Measurements from ENCODE around the gene COLEC12. TPM values are rescaled to one million over a fixed set of nuclear protein-coding genes. Genes with fewer than 3 reads are reported as not detected.

COLEC12 gene
- total RNA-seq, 2 donors from 2014 or later, result 1.9 to 4.7 TPM

DNA sequence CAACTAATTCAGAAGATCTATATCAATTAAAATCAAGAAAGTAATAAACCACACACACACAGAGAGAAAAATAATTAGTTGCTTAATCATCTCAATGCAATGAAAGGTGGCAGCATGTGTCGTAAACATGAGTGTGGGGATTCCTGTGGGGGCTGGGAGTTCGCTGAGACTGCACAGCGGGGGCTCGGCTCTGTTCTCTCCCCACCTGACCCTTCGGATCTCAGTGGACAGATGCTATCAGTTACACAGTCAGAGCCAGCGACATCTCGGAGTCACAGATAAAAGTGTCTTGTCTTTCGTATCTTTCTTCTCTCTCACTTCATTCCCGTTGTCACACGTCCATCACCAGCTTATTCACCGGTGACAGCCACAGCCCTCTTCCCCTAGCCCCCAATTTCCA lies 37.1 kb downstream of the COLEC12 start:
- H3K4me1 ChIP-seq, result no peaks in the 10 kb centered on the region
- no peak overlapping the region for H3K4me3 ChIP-seq
- H3K9ac ChIP-seq (ENCODE audit: low read depth in 2 of 2, low read length in 2 of 2), result no peak overlapping the region
- H3K36me3 ChIP-seq, result no peaks in the 10 kb centered on the region
- DNase-seq, result no peak
- H3K9me3 ChIP-seq, result no peaks in the 10 kb centered on the region
- TF ChIP-seq, protein P1, sequence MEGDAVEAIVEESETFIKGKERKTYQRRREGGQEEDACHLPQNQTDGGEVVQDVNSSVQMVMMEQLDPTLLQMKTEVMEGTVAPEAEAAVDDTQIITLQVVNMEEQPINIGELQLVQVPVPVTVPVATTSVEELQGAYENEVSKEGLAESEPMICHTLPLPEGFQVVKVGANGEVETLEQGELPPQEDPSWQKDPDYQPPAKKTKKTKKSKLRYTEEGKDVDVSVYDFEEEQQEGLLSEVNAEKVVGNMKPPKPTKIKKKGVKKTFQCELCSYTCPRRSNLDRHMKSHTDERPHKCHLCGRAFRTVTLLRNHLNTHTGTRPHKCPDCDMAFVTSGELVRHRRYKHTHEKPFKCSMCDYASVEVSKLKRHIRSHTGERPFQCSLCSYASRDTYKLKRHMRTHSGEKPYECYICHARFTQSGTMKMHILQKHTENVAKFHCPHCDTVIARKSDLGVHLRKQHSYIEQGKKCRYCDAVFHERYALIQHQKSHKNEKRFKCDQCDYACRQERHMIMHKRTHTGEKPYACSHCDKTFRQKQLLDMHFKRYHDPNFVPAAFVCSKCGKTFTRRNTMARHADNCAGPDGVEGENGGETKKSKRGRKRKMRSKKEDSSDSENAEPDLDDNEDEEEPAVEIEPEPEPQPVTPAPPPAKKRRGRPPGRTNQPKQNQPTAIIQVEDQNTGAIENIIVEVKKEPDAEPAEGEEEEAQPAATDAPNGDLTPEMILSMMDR (IDR thresholded peaks at IDR 0.05), result no peak
- H3K27ac ChIP-seq, result no peak overlapping the region
- H3K27me3 ChIP-seq, result no peaks in the 10 kb centered on the region
- intact Hi-C loops (cut with DNase I), result no loop called here

DNA sequence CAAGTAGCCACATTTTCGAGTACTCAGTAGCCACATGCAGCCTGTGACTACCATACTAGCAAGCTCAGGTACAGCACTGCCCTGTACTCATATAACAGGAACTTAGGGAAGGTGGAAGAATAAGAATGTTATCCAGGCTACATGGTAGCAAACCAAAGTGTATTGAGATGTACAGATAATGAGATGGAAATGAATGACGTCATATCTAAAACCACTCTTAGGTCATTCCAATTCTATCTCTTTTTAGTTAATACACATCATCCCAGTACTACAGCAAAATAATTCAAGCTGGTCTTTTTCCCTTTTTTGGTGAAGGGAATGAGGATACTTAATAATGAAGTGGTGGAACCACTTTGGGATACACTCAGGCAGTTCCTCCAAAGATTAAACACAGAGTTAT lies 38.7 kb downstream of the COLEC12 start:
- DNase-seq, result no peak
- TF ChIP-seq, protein P1 (IDR thresholded peaks at IDR 0.05), result no peak
- intact Hi-C loops (cut with DNase I), result no loop called here

DNA sequence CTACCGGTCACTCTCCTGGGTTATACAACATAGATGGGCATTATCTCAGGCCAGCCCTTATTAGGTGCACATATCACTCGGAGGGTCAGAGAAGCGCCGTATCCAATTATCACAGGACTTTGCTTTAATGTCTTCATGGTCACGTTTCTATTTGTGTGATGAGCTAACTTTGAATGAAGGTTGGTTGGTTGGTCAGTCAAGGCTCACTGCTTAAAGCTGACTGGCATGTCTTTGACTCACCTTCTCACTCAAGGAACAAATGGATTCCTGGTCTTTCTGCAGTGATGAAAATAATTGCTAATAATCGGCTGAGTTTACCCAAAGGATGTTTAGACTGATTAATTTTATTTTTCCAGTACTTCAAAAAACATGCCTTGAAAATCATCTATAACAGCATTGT lies 39.7 kb downstream of the COLEC12 start:
- Histone ChIP-seq H3K4me3 (no peak overlapping the region), H3K27ac (no peak overlapping the region), H3K9me3 (no peaks in the 10 kb centered on the region), H3K9ac (ENCODE audit: low read depth in 2 of 2, low read length in 2 of 2) (no peak overlapping the region), H3K27me3 (no peaks in the 10 kb centered on the region), H3K4me1 (no peaks in the 10 kb centered on the region), H3K36me3 (no peaks in the 10 kb centered on the region)
- intact Hi-C loops (cut with DNase I), result no loop called here
- TF ChIP-seq, protein P1 (IDR thresholded peaks at IDR 0.05), result no peak
- no peak for DNase-seq

More for the DNA sequence above, 38.7 kb downstream of the COLEC12 start:
- H3K9me3 ChIP-seq, result no peaks in the 10 kb centered on the region
- H3K27ac ChIP-seq, result no peak overlapping the region
- H3K4me3 ChIP-seq, result no peak overlapping the region
- H3K27me3 ChIP-seq, result no peaks in the 10 kb centered on the region
- H3K9ac ChIP-seq (ENCODE audit: low read depth in 2 of 2, low read length in 2 of 2), result no peak overlapping the region
- no peaks in the 10 kb centered on the region for H3K4me1 ChIP-seq
- H3K36me3 ChIP-seq, result no peaks in the 10 kb centered on the region

DNA sequence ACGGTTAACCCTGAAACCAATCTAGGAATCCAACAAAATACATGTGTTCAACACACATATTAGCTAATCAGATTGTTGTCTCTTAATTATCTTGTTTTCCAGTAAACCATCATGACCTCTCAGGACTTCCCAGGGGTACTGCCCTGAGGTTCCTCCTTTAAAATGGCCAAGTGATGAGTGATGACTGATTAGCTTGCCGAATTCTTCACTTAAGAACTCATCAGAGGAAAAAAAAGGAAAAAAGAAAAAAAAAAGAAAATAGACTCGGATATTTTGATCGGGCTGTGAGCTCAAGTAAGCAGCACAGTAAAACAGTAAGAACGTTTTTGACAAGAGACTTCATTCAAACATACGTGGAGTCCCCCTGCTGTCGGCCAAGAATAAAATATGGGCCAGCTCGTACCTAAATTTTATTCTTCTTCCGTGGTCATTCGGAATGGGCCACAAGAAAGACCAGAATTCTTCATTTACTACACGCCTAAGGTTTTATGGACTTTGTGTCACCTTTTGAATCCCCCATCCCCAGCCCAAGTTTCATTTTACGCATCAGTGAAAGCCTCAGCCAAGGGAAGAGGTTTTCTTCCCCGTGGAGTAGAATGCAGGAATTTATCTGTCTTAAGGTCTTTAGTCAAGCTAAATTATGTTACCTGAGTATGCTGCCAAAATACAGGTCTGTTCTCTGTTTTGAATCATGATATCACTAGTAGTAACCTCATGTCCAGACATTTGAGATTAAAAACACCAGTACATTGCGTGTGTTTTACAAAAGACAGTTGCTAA lies 40.5 kb downstream of the COLEC12 start:
- TF ChIP-seq, protein P1 (IDR thresholded peaks at IDR 0.05), result no peak
- no peak overlapping the region for H3K27ac ChIP-seq
- no peak for DNase-seq
- no peak overlapping the region for H3K4me3 ChIP-seq
- intact Hi-C loops (cut with DNase I), result no loop called here
- no peaks in the 10 kb centered on the region for H3K4me1 ChIP-seq
- H3K36me3 ChIP-seq, result no peaks in the 10 kb centered on the region
- no peak overlapping the region for H3K9ac ChIP-seq (ENCODE audit: low read depth in 2 of 2, low read length in 2 of 2)
- no peaks in the 10 kb centered on the region for H3K27me3 ChIP-seq
- no peaks in the 10 kb centered on the region for H3K9me3 ChIP-seq

DNA sequence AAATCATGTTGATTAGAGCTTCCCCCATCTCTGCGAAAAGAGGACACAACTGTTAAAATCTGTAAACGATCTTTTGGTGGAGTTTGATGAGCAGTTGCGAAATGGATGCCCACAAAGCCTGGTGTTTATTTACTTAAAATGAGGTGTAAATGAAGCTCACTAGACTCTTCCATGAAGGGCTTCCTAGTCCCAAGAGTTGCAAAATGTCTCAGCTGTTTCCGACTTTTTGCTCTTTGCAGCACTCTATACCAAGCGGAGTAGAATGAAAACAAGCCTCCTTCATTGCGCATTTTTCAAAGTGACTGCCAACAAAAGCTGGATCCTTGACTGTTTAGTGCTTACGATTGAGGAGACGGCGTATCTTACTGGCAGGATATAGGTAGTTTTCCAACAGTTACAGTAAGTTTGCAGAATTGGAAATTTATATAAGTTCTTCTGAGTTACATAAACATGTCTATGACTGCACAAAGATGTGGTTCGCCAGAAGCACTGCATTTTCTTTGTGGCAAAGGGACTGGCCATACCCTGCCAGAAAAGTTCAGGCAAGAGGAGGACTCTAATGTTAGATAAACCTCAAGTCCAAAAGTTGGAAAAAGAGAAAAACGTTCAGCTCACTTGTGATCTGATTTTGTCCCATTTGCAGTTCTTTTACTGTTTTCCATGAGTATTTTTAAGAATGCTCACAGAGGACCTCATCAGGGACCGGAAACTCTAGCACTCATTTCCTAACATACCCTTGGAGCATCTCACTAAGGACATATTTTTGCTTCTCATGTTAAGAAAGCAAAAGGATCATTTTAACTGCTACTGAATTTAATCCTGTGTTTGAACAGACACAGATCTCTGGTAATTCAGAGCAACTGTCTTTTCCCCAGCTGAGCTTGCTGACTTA lies 42.7 kb downstream of the COLEC12 start:
- Histone ChIP-seq H3K27me3 (no peaks in the 10 kb centered on the region), H3K27ac (peak overlapping the region; percentile 44), H3K4me1 (no peaks in the 10 kb centered on the region), H3K9ac (ENCODE audit: low read depth in 2 of 2, low read length in 2 of 2) (no peak overlapping the region), H3K9me3 (no peaks in the 10 kb centered on the region), H3K4me3 (no peak overlapping the region), H3K36me3 (no peaks in the 10 kb centered on the region)
- TF ChIP-seq, protein P1 (IDR thresholded peaks at IDR 0.05), result no peak
- no peak for DNase-seq
- intact Hi-C loops (cut with DNase I), result no loop called here

Measured in colonic mucosa (tissue), 4 donors.